ENCODE measurements around the gene SDSL. TPM values are rescaled to one million over a fixed set of nuclear protein-coding genes. Genes with fewer than 3 reads are reported as not detected.

The SDSL gene
- total and polyA plus RNA-seq, 2 of the 13 experiments (the other 11 are each of a cell fraction or from before 2014, with no cell fraction given) = 1.2 to 1.7 TPM

- no peak for TF ChIP-seq ZNF275 (CRISPR knock-in tag; IDR thresholded peaks at IDR 0.05; ENCODE audit: borderline replicate concordance)
- TF ChIP-seq PPARG (CRISPR knock-in tag; conservative IDR thresholded peaks at IDR 0.05) = no peak
- TF ChIP-seq SATB2 (CRISPR knock-in tag; IDR thresholded peaks at IDR 0.05) = no peak
- 0 out of 2 replicates have a peak, but pooled peaks have one; percentile 46 for TF ChIP-seq ZNF784 (CRISPR knock-in tag; IDR thresholded peaks at IDR 0.05; ENCODE audit: borderline replicate concordance)
- no peak for TF ChIP-seq TAF1 (CRISPR knock-in tag; IDR thresholded peaks at IDR 0.05)
- TF ChIP-seq ZNF83 (CRISPR knock-in tag; IDR thresholded peaks at IDR 0.05; ENCODE audit: borderline replicate concordance) = no peak
- TF ChIP-seq ZFP82 (CRISPR knock-in tag; IDR thresholded peaks at IDR 0.05; ENCODE audit: borderline replicate concordance) = no peak
- peak; percentile 47; the same call in 1 of the 2 replicates for TF ChIP-seq TBX3 (IDR thresholded peaks at IDR 0.05; ENCODE audit: borderline replicate concordance)
- no peak for TF ChIP-seq ZNF75D (CRISPR knock-in tag; IDR thresholded peaks at IDR 0.05; ENCODE audit: borderline replicate concordance)
- TF ChIP-seq SKI (IDR thresholded peaks at IDR 0.05; ENCODE audit: partially characterized antibody) = no peak
- no peak for TF ChIP-seq ZNF124 (CRISPR knock-in tag; IDR thresholded peaks at IDR 0.05)
- no peak for TF ChIP-seq ZSCAN12 (CRISPR knock-in tag; IDR thresholded peaks at IDR 0.05)
- no peak for TF ChIP-seq HOXA9 (CRISPR knock-in tag; IDR thresholded peaks at IDR 0.05; ENCODE audit: borderline replicate concordance)
- peak; percentile 79 to 84; a peak in 3 of 4 replicates for TF ChIP-seq NR2F1 (CRISPR knock-in tag; IDR thresholded peaks at IDR 0.05)
- TF ChIP-seq RXRA (CRISPR knock-in tag; IDR thresholded peaks at IDR 0.05) = peak; percentile 96
- no peak for TF ChIP-seq U2AF1 (optimal IDR thresholded peaks at IDR 0.05; ENCODE audit: low read depth, low read length)
- TF ChIP-seq STAT6 (CRISPR knock-in tag; IDR thresholded peaks at IDR 0.05; ENCODE audit: borderline replicate concordance) = no peak
- TF ChIP-seq ZNF451 (CRISPR knock-in tag; IDR thresholded peaks at IDR 0.05) = no peak
- no peak for TF ChIP-seq FIP1L1 (IDR thresholded peaks at IDR 0.05; ENCODE audit: borderline replicate concordance, insufficient read depth, low read depth, low read length)
- no peak for TF ChIP-seq ZNF607 (CRISPR knock-in tag; IDR thresholded peaks at IDR 0.05; ENCODE audit: borderline replicate concordance)
- no peak for TF ChIP-seq ONECUT2 (CRISPR knock-in tag; IDR thresholded peaks at IDR 0.05)
- TF ChIP-seq CERS6 (CRISPR knock-in tag; IDR thresholded peaks at IDR 0.05) = no peak
- no peak for TF ChIP-seq JUNB (CRISPR knock-in tag; IDR thresholded peaks at IDR 0.05; ENCODE audit: borderline replicate concordance)
- TF ChIP-seq ZNF749 (CRISPR knock-in tag; IDR thresholded peaks at IDR 0.05; ENCODE audit: borderline replicate concordance) = no peak
- no peak for TF ChIP-seq MED8 (CRISPR knock-in tag; IDR thresholded peaks at IDR 0.05; ENCODE audit: insufficient replicate concordance)
These were observed 3.8 kb upstream of the SDSL start (continued) for GRCh38 chr12:113418213-113418879.
